ENCODE data around the gene LMBRD2.
"Not testable (repeated sequence)": the region's sequence is repeated elsewhere in the genome, so short reads cannot be mapped to it uniquely, and the experiment has no call there.

DNA sequence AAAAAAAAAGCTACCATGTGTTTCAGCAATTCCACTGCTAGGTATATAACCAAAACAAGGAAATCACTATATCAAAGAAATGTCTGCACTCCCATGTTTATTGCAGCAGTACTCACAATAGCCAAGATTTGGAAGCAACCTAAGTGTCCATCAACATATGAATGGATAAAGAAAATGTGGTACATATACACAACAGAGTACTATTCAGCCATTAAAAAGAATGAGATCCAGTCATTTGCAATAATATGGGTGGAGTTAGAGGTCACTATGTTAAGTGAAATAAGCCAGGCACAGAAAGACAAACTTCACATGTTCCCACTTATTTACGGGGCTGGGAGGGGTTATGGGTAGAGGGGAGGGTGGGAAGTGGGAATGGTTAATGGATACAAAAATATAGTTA lies 18.7 kb downstream of the LMBRD2 start:
- not testable (repeated sequence) for TF ChIP-seq EZH2 (IDR thresholded peaks at IDR 0.05; ENCODE audit: insufficient read depth, poor library complexity, severe bottlenecking); EZH2phosphoT487 (IDR thresholded peaks at IDR 0.05; ENCODE audit: insufficient read depth, low read depth)

All from GM23248 (cell line).